ENCODE results near the gene PFN4. TPM values are rescaled to one million over a fixed set of nuclear protein-coding genes. Genes with fewer than 3 reads are reported as not detected.
"Not testable (repeated sequence)": the region's sequence is repeated elsewhere in the genome, so short reads cannot be mapped to it uniquely, and the experiment has no call there.

Gene PFN4
- polyA plus RNA-seq, 1 donor from 2014 or later = not detected

GRCh38 chr2:24095171-24095677, 27.9 kb downstream of the PFN4 start:
- H3K9ac ChIP-seq (ENCODE audit: low read length); H3K27ac ChIP-seq (ENCODE audit: low read length); H3K27me3 ChIP-seq (ENCODE audit: insufficient read depth, low read depth, low read length); H4K20me1 ChIP-seq (ENCODE audit: insufficient read depth); H3K9me3 ChIP-seq (ENCODE audit: low read length); H3K4me2 ChIP-seq (ENCODE audit: low read length); H3K4me3 ChIP-seq (ENCODE audit: low read length); H3K36me3 ChIP-seq (ENCODE audit: insufficient read depth, low read length); H2AFZ ChIP-seq (ENCODE audit: low read depth, low read length); H3F3A ChIP-seq (ENCODE audit: insufficient read depth, low read length, poor library complexity, severe bottlenecking); H3K9me2 ChIP-seq (ENCODE audit: insufficient read depth, low read length); H3K79me2 ChIP-seq (replicated peaks; ENCODE audit: insufficient read depth, low read length): not testable (repeated sequence)

GRCh38 chr2:24093270-24093669, 29.9 kb downstream of the PFN4 start:
- not testable (repeated sequence) for H3K27me3 ChIP-seq (ENCODE audit: insufficient read depth, low read depth, low read length); H2AFZ ChIP-seq (ENCODE audit: low read depth, low read length); H3K27ac ChIP-seq (ENCODE audit: low read length); H3F3A ChIP-seq (ENCODE audit: insufficient read depth, low read length, poor library complexity, severe bottlenecking); H3K9me2 ChIP-seq (ENCODE audit: insufficient read depth, low read length); H3K9me3 ChIP-seq (ENCODE audit: low read length); H4K20me1 ChIP-seq (ENCODE audit: insufficient read depth); H3K4me3 ChIP-seq (ENCODE audit: low read length); H3K79me2 ChIP-seq (replicated peaks; ENCODE audit: insufficient read depth, low read length); H3K36me3 ChIP-seq (ENCODE audit: insufficient read depth, low read length); H3K9ac ChIP-seq (ENCODE audit: low read length); H3K4me2 ChIP-seq (ENCODE audit: low read length)

- Histone ChIP-seq H3K4me3 (ENCODE audit: low read length) (no peak overlapping the region), H3K4me2 (ENCODE audit: low read length) (no peak overlapping the region), H3K9me2 (ENCODE audit: insufficient read depth, low read length) (no peaks in the 10 kb centered on the region), H3K36me3 (ENCODE audit: insufficient read depth, low read length) (no peaks in the 10 kb centered on the region), H2AFZ (ENCODE audit: low read depth, low read length) (no peak overlapping the region), H3K9me3 (ENCODE audit: low read length) (no peaks in the 10 kb centered on the region), H3F3A (ENCODE audit: insufficient read depth, low read length, poor library complexity, severe bottlenecking) (no peaks in the 10 kb centered on the region), H3K27me3 (ENCODE audit: insufficient read depth, low read depth, low read length) (no peaks in the 10 kb centered on the region), H3K79me2 (replicated peaks; ENCODE audit: insufficient read depth, low read length) (no peaks in the 10 kb centered on the region), H3K9ac (ENCODE audit: low read length) (no peak overlapping the region), H4K20me1 (ENCODE audit: insufficient read depth) (no peaks in the 10 kb centered on the region), H3K27ac (ENCODE audit: low read length) (no peak overlapping the region)
- no peak for TF ChIP-seq REST (IDR thresholded peaks at IDR 0.05; ENCODE audit: borderline replicate concordance)
These were observed 34.2 kb downstream of the PFN4 start for GRCh38 chr2:24088821-24089359.

GRCh38 chr2:24087032-24087431, 36.1 kb downstream of the PFN4 start:
- Histone ChIP-seq H3F3A (ENCODE audit: insufficient read depth, low read length, poor library complexity, severe bottlenecking) (no peaks in the 10 kb centered on the region), H2AFZ (ENCODE audit: low read depth, low read length) (no peak overlapping the region), H3K4me2 (ENCODE audit: low read length) (no peak overlapping the region)

More at GRCh38 chr2:24087032-24087431, 36.1 kb downstream of the PFN4 start:
- TF ChIP-seq TAF1 (IDR thresholded peaks at IDR 0.05; ENCODE audit: low read depth) = no peak
- TF ChIP-seq SMC3 (conservative IDR thresholded peaks at IDR 0.05; ENCODE audit: poor library complexity) = no peak
- TF ChIP-seq EZH2 (IDR thresholded peaks at IDR 0.05; ENCODE audit: borderline replicate concordance, insufficient read depth, low read length, poor library complexity, severe bottlenecking) = no peak
- TF ChIP-seq REST (IDR thresholded peaks at IDR 0.05; ENCODE audit: borderline replicate concordance) = no peak
- TF ChIP-seq CTCF (IDR thresholded peaks at IDR 0.05; ENCODE audit: poor library complexity, severe bottlenecking) = no peak
- no peak for TF ChIP-seq EP300 (conservative IDR thresholded peaks at IDR 0.05; ENCODE audit: poor library complexity, severe bottlenecking)
- Histone ChIP-seq H3K27me3 (ENCODE audit: insufficient read depth, low read depth, low read length) (no peaks in the 10 kb centered on the region), H3K9ac (ENCODE audit: low read length) (no peak overlapping the region), H3K36me3 (ENCODE audit: insufficient read depth, low read length) (no peaks in the 10 kb centered on the region), H4K20me1 (ENCODE audit: insufficient read depth) (no peaks in the 10 kb centered on the region), H3K4me3 (ENCODE audit: low read length) (no peak overlapping the region), H3K9me2 (ENCODE audit: insufficient read depth, low read length) (no peaks in the 10 kb centered on the region), H3K27ac (ENCODE audit: low read length) (no peak overlapping the region), H3K9me3 (ENCODE audit: low read length) (no peaks in the 10 kb centered on the region), H3K79me2 (replicated peaks; ENCODE audit: insufficient read depth, low read length) (no peaks in the 10 kb centered on the region)

Data from neural cell (in vitro differentiated cells).